Right renal cortex interstitium (tissue), 3 donors: ENCODE data around the gene PACRG. TPM values are rescaled to one million over a fixed set of nuclear protein-coding genes. Genes with fewer than 3 reads are reported as not detected.

ENCODE experiments used
- DNase-seq, 3 donors: peaks; one replicate each; pipeline ENCODE4 v3.0.0-alpha.2; 2013; ENCODE audit warnings: low read depth in 3 of 3, low spot score in 2 of 3
- polyA plus RNA-seq, 3 donors: library from polyadenylated mRNA; unstranded; fragments of 120-200 nt; gene quantifications; one replicate each; pipeline ENCODE4 v1.2.1, GENCODE V29; 2013; ENCODE audit not compliant: insufficient read length in 3 of 3

Gene PACRG
- polyA plus RNA-seq, 3 donors = 14.0 to 20.8 (median 20.7) TPM

- DNase-seq = no peak
Observed at GRCh38 chr6:163340201-163340887, 612.6 kb downstream of the PACRG start.

GRCh38 chr6:163341224-163342061 is 613.7 kb downstream of the PACRG start:
- no peak for DNase-seq

- DNase-seq = no peak
Observed at GRCh38 chr6:163342571-163343539, 615.1 kb downstream of the PACRG start.

- DNase-seq = no peak
Observed at GRCh38 chr6:163343609-163344008, 615.8 kb downstream of the PACRG start.

- no peak for DNase-seq
Observed at GRCh38 chr6:163344411-163344810, 616.6 kb downstream of the PACRG start.

- DNase-seq = no peak
Observed at GRCh38 chr6:163345931-163346330, 618.2 kb downstream of the PACRG start.

GRCh38 chr6:163346497-163346961 is 618.8 kb downstream of the PACRG start:
- DNase-seq = no peak

- no peak for DNase-seq
Observed at GRCh38 chr6:163347021-163347446, 619.3 kb downstream of the PACRG start.

GRCh38 chr6:163348789-163349680 is 621.3 kb downstream of the PACRG start:
- no peak for DNase-seq

GRCh38 chr6:163349696-163350095 is 621.9 kb downstream of the PACRG start:
- DNase-seq = no peak

- no peak for DNase-seq
Observed at GRCh38 chr6:163351013-163351412, 623.2 kb downstream of the PACRG start.

GRCh38 chr6:163352011-163352685 is 624.4 kb downstream of the PACRG start:
- no peak for DNase-seq

- no peak for DNase-seq
Observed at GRCh38 chr6:163352966-163353365, 625.2 kb downstream of the PACRG start.

- DNase-seq = no peak
Observed at GRCh38 chr6:163354085-163354484, 626.3 kb downstream of the PACRG start.

- no peak for DNase-seq
Observed at GRCh38 chr6:163354761-163355425, 627.1 kb downstream of the PACRG start.

GRCh38 chr6:163355426-163355991 is 627.7 kb downstream of the PACRG start:
- DNase-seq = no peak

- DNase-seq = no peak
Observed at GRCh38 chr6:163356324-163356723, 628.5 kb downstream of the PACRG start.

GRCh38 chr6:163356743-163357142 is 629.0 kb downstream of the PACRG start:
- DNase-seq = no peak
